ENCODE data around the gene CDK1.

CDK1 gene

DNA sequence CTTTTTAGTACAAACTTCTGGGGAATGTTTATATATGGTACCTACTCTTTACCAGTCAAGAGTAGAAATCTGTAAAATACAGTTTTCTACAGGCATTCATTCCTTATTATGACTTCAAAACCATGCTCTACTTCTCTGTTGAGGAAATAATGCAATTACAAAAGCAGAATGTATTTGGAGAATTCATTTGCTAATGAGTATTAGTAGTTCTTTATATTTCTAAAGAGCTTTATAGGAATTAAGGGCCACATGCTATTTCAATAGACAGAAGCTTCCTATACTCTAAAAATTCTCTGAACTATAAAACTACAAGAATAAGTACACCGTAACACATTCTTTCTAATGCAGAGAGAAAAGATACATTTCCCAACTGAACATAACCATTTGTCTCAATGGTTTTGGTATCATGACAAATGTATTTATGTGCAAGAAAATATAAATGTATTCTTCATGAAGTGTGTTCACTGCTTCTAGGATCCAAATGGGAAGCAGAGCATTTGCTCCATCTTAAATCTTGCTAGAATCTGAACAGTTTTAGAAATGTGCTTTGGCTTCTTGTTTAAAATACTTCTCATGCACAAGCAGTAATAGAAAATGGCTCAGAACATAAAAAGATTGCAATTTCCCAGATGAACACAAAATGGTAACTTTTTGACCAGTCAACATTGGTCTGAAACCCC is 21.8 kb downstream of the CDK1 start:
- DNase-seq (ENCODE audit: low read depth) = no peak
- TF ChIP-seq, protein P1, sequence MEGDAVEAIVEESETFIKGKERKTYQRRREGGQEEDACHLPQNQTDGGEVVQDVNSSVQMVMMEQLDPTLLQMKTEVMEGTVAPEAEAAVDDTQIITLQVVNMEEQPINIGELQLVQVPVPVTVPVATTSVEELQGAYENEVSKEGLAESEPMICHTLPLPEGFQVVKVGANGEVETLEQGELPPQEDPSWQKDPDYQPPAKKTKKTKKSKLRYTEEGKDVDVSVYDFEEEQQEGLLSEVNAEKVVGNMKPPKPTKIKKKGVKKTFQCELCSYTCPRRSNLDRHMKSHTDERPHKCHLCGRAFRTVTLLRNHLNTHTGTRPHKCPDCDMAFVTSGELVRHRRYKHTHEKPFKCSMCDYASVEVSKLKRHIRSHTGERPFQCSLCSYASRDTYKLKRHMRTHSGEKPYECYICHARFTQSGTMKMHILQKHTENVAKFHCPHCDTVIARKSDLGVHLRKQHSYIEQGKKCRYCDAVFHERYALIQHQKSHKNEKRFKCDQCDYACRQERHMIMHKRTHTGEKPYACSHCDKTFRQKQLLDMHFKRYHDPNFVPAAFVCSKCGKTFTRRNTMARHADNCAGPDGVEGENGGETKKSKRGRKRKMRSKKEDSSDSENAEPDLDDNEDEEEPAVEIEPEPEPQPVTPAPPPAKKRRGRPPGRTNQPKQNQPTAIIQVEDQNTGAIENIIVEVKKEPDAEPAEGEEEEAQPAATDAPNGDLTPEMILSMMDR (IDR thresholded peaks at IDR 0.05; ENCODE audit: low read depth, low read length, missing control alignments) = no peak
- H3K4me3 ChIP-seq (ENCODE audit: low read depth, low read length) = no peak overlapping the region

DNA sequence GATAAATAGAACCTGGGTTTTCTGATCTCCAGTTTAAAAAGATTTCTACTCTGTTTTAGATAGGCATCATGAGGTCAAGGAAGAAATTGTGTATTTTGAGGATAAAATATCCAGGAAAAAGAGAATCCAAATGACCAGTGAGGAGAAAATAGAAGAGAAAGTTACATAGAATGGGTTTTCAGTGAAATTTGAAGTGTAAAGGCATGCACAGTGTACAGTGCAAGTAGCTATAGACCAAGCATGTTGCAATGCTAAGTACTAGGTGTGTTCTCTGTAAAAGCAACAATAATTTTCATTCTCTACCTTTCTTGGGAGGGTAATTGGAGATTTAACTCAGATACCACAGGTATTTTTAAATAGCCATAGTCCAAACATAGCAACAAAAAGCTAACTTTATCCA is 22.6 kb downstream of the CDK1 start:
- TF ChIP-seq, protein P1 (IDR thresholded peaks at IDR 0.05; ENCODE audit: low read depth, low read length, missing control alignments) = no peak
- no peak for DNase-seq (ENCODE audit: low read depth)
- H3K4me3 ChIP-seq (ENCODE audit: low read depth, low read length) = no peak overlapping the region

- H3K4me3 ChIP-seq (ENCODE audit: low read depth, low read length) = no peak overlapping the region
- TF ChIP-seq, protein P1 (IDR thresholded peaks at IDR 0.05; ENCODE audit: low read depth, low read length, missing control alignments) = no peak
- no peak for DNase-seq (ENCODE audit: low read depth)
These were observed 23.2 kb downstream of the CDK1 start for GRCh38 chr10:60801522-60801921.

GRCh38 chr10:60803433-60803832 is 25.2 kb downstream of the CDK1 start:
- no peak for DNase-seq (ENCODE audit: low read depth)
- TF ChIP-seq, protein P1 (IDR thresholded peaks at IDR 0.05; ENCODE audit: low read depth, low read length, missing control alignments) = no peak
- H3K4me3 ChIP-seq (ENCODE audit: low read depth, low read length) = no peak overlapping the region

DNA sequence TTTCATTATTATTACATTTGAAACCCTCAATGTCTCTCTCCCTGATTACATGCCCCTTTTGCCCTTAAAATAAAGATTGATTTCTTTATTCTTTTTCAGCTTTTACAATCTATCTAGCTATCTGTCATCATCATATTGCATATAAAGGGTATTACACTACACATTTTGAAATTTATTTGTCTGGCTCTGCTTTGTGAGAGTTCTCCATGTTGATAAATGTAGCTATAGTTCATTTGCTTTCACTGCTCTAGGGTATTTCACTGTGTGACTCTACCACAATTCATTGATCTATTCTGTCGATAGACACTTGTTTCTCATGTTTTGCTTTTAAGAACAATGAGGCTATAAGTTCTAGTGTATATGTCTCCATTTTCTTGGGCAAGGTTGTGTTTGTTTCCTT is 25.6 kb downstream of the CDK1 start:
- DNase-seq (ENCODE audit: low read depth) = no peak
- H3K4me3 ChIP-seq (ENCODE audit: low read depth, low read length) = no peak overlapping the region
- TF ChIP-seq, protein P1 (IDR thresholded peaks at IDR 0.05; ENCODE audit: low read depth, low read length, missing control alignments) = no peak

GRCh38 chr10:60806921-60807320 is 28.6 kb downstream of the CDK1 start:
- no peak for DNase-seq (ENCODE audit: low read depth)
- H3K4me3 ChIP-seq (ENCODE audit: low read depth, low read length) = no peak overlapping the region
- TF ChIP-seq, protein P1 (IDR thresholded peaks at IDR 0.05; ENCODE audit: low read depth, low read length, missing control alignments) = no peak

DNA sequence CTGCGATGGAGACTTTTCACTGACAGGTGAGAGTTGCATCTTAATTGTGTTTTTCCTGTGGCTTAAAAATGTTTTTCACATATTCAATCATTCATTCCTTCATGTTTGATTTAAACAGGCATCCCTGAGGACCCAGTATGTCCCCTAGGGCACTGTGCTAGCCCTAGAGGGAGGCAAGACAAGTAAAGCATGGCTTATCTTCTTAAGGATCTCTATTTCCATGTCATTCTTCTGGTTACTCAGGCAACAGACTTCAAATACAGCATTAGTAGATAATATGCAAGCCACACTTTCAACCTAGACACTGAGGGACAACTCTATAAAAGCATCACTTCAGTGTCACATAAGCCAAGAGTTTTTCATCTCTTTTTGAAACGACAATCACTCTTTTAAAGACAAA is 29.2 kb downstream of the CDK1 start:
- H3K4me3 ChIP-seq (ENCODE audit: low read depth, low read length) = no peak overlapping the region
- no peak for DNase-seq (ENCODE audit: low read depth)
- TF ChIP-seq, protein P1 (IDR thresholded peaks at IDR 0.05; ENCODE audit: low read depth, low read length, missing control alignments) = no peak

Measured in GM12864 (cell line).